HS-27A (cell line): ENCODE data around the gene BRD2.

ENCODE experiments used
- DNase-seq: peaks from one replicate; pipeline ENCODE4 v3.0.0-alpha.2; 2012; ENCODE audit warnings: low read depth, missing footprints

BRD2 gene

GRCh38 chr6:32972353-32973143 lies 4.2 kb downstream of the BRD2 start:
- DNase-seq = no peak

GRCh38 chr6:32973144-32974015 lies 5.0 kb downstream of the BRD2 start:
- DNase-seq = no peak

GRCh38 chr6:32974016-32974333 lies 5.6 kb downstream of the BRD2 start:
- DNase-seq = no peak

GRCh38 chr6:32974541-32975308 lies 6.3 kb downstream of the BRD2 start:
- DNase-seq = no peak

- no peak for DNase-seq
These were observed 7.5 kb downstream of the BRD2 start for GRCh38 chr6:32975886-32976285.

- no peak for DNase-seq
These were observed 8.1 kb downstream of the BRD2 start for GRCh38 chr6:32976334-32977069.

- DNase-seq = no peak
These were observed 9.0 kb downstream of the BRD2 start for GRCh38 chr6:32977272-32977952.

GRCh38 chr6:32977953-32978324 lies 9.5 kb downstream of the BRD2 start:
- DNase-seq = no peak

GRCh38 chr6:32979720-32980487 lies 11.5 kb downstream of the BRD2 start:
- no peak for DNase-seq

- no peak for DNase-seq
These were observed 12.2 kb downstream of the BRD2 start for GRCh38 chr6:32980488-32981038.

GRCh38 chr6:32982084-32982701 lies 13.8 kb downstream of the BRD2 start:
- DNase-seq = no peak

- DNase-seq = no peak
These were observed 14.5 kb downstream of the BRD2 start for GRCh38 chr6:32982702-32983492.

GRCh38 chr6:32983493-32983848 lies 15.1 kb downstream of the BRD2 start:
- DNase-seq = no peak

GRCh38 chr6:32983964-32984621 lies 15.7 kb downstream of the BRD2 start:
- DNase-seq = no peak

GRCh38 chr6:32984622-32985389 lies 16.4 kb downstream of the BRD2 start:
- peak; percentile 64 for DNase-seq

GRCh38 chr6:32989368-32989767 lies 21.0 kb downstream of the BRD2 start:
- no peak for DNase-seq

- DNase-seq = no peak
These were observed 23.6 kb downstream of the BRD2 start for GRCh38 chr6:32991972-32992371.
